HL-60 (cell line): ENCODE data around the gene MTG2.

Source experiments
- TF ChIP-seq, protein P1 (sequence below): IDR thresholded peaks from one replicate; pipeline ENCODE4 v1.5.1; 2011; ENCODE audit warnings: low read length, control low read depth, inconsistent platforms; ENCODE audit not compliant: insufficient read depth
- TF ChIP-seq, protein P2 (sequence below): IDR thresholded peaks from 2 replicates; pipeline ENCODE4 v1.6.1; 2012; ENCODE audit warnings: low read depth; ENCODE audit not compliant: insufficient replicate concordance

DNA sequence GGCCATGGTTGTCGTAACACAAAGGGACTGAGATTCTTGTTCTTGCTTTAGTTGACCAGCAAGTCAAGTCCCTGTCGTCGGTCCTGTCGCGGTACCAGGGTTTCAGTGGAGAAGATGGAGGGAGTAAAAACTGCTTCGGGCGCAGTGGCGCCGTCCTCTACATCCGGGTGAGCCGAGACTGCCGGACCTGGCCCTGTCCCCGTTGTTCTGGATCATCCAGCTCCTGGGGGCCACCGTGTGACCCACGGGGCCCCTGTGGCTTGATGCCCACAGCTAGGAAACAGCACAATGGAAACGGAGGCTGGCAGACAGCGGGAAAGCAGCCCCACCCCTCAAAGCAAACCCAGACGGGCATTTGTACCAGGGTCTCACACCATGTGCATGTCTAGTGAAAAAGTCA lies 15.0 kb downstream of the MTG2 start:
- TF ChIP-seq, protein P1, sequence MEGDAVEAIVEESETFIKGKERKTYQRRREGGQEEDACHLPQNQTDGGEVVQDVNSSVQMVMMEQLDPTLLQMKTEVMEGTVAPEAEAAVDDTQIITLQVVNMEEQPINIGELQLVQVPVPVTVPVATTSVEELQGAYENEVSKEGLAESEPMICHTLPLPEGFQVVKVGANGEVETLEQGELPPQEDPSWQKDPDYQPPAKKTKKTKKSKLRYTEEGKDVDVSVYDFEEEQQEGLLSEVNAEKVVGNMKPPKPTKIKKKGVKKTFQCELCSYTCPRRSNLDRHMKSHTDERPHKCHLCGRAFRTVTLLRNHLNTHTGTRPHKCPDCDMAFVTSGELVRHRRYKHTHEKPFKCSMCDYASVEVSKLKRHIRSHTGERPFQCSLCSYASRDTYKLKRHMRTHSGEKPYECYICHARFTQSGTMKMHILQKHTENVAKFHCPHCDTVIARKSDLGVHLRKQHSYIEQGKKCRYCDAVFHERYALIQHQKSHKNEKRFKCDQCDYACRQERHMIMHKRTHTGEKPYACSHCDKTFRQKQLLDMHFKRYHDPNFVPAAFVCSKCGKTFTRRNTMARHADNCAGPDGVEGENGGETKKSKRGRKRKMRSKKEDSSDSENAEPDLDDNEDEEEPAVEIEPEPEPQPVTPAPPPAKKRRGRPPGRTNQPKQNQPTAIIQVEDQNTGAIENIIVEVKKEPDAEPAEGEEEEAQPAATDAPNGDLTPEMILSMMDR, result no peak
- TF ChIP-seq, protein P2, sequence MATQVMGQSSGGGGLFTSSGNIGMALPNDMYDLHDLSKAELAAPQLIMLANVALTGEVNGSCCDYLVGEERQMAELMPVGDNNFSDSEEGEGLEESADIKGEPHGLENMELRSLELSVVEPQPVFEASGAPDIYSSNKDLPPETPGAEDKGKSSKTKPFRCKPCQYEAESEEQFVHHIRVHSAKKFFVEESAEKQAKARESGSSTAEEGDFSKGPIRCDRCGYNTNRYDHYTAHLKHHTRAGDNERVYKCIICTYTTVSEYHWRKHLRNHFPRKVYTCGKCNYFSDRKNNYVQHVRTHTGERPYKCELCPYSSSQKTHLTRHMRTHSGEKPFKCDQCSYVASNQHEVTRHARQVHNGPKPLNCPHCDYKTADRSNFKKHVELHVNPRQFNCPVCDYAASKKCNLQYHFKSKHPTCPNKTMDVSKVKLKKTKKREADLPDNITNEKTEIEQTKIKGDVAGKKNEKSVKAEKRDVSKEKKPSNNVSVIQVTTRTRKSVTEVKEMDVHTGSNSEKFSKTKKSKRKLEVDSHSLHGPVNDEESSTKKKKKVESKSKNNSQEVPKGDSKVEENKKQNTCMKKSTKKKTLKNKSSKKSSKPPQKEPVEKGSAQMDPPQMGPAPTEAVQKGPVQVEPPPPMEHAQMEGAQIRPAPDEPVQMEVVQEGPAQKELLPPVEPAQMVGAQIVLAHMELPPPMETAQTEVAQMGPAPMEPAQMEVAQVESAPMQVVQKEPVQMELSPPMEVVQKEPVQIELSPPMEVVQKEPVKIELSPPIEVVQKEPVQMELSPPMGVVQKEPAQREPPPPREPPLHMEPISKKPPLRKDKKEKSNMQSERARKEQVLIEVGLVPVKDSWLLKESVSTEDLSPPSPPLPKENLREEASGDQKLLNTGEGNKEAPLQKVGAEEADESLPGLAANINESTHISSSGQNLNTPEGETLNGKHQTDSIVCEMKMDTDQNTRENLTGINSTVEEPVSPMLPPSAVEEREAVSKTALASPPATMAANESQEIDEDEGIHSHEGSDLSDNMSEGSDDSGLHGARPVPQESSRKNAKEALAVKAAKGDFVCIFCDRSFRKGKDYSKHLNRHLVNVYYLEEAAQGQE, result no peak
